Putamen (tissue), 1 donor: ENCODE data around the gene EMP2.
"Not testable (repeated sequence)": the region's sequence is repeated elsewhere in the genome, so short reads cannot be mapped to it uniquely, and the experiment has no call there.

Experiments
- DNase-seq: peaks from one replicate; pipeline ENCODE4 v3.0.0-alpha.2; 2016; ENCODE audit warnings: low spot score

Gene EMP2

DNA sequence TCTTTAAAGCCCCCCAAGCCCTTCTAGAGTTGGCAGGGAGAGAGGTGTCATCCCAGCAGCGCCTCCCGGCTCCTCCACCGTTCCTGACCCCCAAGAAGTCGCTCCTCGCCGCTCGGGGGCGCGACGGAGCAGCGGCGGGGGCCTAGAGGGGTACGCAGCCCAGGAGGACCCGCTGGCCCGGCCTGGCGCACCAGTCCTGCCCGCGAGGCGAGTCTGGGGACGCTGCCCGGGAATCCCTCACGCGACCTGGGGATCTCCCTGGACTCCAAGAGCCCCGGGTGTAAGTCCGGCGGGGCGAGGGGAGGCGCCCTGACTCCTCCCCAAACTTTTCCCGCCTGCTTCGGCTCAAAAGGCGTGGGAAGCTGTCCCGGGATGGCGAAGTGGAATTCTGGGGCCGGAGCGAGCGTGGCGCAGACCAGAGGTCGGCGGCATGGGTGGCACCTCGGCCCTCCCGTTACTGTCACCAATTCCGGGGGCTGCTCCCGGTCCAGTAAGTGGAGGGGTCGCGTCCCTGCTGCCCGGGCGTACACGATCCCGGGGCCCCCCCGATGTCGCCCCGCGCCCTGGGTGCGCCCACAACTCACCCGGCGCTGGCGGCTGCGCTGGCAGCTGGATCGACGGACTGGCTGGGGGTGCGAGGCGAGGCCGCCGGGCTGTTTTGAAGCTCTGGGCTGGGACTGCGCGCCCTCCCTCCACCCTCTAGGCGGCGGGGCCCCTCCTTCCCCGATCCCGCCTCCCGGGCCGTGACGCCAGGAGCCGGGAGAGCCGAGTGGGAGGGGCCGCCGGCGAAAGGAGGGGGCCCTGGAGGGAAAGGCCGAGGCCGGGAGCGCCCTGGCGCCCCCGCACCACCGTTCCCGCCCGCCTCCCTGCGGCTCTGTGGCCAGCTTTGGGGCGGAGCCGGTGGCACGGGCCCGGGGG is at the start of gene EMP2:
TSS of gene EMP2 (minus strand) at position 634 of the 918 bp plus-strand sequence. CDS start 32,981 bp downstream, outside the sequence.
- no peak for DNase-seq

GRCh38 chr16:10629592-10629963 is 49.2 kb upstream of the EMP2 start:
- no peak for DNase-seq

DNA sequence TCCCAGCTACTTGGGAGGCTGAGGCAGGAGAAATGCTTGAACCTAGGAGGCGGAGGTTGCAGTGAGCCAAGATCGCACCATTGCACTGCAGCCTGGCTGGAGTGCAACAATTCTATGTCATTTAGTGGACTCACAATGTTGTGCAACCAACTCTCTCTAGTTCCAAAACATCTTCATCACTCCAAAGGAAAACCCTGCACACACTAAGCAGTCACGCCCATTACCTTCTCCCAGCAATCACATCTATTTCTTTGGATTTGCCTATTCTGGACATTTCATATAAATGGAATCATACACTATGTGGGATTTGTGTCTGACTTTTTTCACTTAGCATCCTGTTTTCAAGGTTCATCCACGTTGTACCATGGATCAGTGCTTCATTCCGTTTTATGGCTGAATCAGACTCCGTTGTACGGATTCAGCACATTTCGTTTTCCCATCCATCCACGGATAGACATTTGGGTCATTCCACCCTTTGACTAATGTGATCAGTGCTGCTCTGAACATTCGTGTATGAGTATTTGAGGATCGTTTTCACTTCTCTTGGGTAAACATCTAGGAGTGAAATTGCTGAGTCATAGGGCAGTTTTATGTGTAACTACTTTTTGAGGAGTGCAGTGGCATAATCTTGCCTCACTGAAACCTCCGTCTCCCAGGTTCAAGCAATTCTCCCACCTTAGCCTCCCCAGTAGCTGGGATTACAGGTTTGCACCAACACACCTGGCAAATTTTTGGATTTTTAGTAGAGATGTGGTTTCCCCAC is 45.4 kb upstream of the EMP2 start:
- no peak for DNase-seq

DNA sequence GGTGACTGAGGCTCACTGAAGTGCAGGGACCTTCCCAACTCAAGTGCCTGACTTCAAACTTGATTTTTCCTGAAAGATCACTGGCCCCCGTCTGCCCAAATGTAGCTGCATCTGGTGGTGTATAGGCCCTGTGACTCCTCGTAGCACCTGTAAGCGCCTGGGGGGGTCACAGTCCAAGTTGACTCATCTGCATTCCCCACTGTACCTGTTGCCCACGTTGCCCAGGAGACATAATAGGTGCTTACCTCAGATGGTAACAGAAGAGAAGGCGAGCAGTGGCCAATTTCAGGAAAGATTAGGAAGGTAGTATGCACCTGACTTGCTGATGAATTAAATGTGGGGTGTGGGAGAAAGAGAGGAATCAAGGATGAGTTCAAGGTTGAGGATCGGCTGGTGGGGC is 44.1 kb upstream of the EMP2 start:
- no peak for DNase-seq

DNA sequence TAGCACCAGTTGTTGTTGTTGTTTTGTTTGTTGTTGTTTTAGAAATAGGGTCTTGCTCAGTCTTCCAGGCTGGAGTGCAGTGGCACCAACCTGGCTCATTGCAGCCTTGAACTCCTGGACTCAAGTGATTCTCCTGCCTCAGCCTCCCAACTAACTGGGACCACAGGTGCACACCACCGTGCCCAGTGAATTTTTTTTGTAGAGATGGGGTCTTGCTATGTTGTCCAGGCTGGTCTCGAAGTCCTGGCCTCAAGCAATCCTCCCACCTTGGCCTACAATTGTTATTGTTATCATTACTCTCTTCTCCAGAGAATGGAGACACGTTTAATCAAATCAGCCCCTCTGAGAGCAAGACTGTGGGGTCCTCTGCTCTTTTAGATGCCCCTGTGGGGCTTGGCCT is 42.7 kb upstream of the EMP2 start:
- DNase-seq = no peak

DNA sequence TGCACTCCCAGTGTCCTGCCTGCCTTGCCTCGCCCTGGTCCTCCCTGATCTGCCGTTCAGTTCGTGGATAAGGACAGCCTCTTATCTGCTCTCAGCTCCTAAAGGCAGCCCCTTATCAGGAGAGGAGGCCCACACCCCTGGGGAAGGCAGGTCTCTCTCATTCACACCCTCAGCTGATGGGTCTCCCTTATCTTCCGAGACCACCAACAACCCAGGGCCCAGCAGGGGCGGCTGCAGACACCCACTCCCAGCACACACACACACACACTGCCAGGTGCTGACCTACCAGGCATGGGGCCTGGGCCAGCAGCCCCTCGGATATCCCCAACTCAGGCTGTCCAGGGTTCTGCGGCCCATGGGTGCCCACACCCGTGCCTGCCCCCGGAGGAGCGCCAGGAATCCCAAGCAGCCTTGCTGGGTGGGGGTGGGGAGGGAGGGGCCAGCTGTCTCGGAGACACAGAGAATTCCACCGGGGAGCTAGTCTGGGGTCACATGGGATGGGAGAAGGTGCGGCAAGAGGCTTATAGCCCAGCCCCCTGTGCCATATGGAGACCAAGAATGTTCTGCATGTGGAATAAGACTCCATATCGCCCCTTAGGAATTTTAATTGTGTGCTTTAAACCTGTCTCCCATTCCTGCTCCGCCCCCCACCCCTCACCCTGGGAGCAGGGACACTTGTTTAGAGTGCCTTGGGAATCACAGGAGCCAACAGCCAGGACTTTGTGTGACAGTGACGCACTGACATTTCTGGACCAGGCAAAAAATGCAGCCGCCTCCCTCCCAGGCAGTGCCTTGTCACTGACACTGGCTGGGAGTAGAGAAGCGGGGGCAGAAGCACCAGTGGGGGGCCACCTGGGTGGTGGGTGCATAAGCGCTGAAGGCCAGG is 41.9 kb upstream of the EMP2 start:
- no peak for DNase-seq

GRCh38 chr16:10621216-10621949 is 41.0 kb upstream of the EMP2 start:
- DNase-seq = not testable (repeated sequence)

DNA sequence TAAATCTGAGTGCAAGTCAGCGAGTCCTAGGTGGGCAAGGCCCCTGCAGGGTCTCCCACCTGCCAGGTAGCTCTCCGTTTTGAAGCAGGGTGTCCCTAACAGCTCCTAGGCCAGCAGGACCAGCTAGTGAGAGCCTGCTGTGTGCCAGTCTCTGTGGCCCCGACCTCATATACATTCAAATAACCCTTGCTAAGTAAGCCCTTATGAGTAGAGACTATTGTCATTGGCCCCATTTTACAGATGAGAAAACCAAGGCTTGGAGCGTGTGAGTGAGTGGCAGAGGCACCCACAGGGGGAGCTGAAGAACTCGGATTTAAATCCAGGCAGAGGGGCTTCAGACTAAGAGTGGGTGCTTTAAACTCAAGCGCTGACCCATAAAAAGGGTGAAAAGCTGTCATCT is 39.7 kb upstream of the EMP2 start:
- no peak for DNase-seq

DNA sequence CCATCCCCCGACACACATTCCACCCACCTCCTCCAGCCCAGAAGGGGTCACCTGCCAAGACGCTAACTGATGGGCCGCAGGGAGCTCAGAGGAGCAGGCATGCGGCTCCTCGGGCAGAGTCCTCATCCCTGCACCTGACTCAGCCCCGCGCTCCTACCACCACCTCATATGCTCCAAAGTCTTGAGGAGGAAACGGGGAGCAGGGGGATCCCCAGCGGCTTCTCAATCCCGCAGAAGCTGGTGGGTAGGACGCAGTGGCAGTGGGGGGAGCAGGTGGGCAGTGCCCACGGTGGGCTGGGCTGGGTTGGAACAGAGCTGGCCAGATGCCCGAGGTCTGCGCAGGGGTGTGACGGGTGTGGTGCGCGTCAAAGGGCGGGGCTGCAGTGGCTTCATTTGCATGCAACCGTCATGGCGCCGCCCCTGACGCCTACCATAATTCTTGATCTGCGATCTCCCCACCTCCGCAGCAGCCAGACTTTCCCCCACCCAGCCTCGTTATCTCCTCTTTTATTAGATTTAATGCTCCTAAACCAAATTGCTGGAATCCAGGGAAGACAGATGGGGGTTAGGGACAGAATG is 39.0 kb upstream of the EMP2 start:
- peak; percentile 70 for DNase-seq

- peak; percentile 25 for DNase-seq
These were observed 38.4 kb upstream of the EMP2 start for GRCh38 chr16:10618710-10619209.

DNA sequence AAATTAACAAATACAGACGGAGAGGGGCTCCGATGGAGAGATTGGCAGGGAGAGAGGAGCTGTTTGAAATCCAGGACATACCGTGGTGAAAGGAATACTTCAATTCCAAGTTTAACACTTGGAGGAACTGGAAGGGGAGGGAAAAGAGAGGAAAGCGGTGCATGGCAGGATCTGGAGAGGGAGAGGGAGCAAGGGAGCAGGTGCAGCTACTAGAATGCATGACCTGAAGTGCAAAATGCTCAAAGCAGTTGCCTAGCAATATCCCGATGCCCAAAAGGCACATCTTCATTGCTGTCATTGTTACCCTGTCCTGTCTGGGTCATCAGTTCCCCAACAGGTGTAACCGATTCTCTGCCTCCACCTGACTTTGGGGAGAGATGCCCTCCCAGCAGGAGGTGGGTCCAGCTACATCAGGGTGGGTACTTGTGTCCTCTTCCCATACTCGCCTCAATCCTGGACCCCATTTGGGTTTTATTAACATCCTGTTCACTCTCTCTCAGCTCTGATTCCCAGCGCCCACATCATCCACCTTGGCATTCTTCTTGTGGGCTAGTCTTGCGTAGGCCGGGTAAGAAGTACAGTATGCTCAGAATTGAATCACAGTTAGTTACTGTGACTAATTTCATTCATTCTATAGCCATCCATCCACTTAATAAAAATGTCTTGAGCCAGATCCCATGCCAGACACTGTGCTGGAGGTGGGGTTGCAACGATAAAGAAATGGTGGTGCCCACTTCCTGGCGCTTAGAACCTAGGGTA is 37.4 kb upstream of the EMP2 start:
- DNase-seq = peak; percentile 32

DNA sequence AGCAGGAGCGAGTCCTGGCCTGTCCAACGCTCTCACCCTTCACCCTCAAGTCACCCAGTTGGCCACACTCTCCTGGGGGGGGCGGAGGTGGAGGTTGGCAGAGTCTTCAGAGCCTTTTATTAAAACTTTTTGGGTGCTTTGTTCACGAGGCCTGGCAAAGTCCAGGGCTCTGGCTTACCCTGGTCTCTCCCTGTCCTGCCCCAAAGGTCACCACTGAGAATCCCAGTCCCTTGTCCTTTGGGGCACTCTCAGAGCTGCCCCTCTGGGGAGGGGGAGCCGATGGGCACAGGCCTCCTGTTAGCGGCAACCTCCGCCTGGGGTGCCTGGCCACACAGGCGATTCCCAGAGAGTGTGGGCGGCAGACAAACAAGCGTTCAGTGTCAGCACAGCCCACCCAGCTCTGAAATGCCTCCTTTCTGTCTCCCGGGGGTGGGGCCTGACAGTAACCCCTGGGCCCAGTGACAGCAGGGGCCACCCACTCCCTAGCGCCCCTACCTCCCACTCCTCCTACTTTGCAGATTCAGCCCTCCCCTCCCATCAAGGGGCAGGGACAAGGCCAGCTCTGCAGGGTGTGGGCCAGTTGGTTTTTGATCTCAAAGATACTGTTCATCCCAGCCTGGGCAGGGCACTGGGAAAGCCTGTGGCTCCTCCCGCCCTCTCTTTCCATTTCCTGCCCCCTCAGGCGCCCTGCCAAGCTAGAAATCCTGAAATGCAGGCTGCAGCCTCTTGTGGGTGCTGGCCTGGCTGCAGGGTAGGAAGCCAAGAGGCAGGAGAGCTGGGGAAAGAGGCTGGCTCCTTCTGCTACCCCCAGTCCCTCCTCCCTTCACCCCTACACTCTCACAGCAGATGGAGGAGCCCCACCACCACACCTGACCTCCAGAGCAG is 36.6 kb upstream of the EMP2 start:
- peak; percentile 20 for DNase-seq

- DNase-seq = no peak
These were observed 36.0 kb upstream of the EMP2 start for GRCh38 chr16:10616419-10616755.

DNA sequence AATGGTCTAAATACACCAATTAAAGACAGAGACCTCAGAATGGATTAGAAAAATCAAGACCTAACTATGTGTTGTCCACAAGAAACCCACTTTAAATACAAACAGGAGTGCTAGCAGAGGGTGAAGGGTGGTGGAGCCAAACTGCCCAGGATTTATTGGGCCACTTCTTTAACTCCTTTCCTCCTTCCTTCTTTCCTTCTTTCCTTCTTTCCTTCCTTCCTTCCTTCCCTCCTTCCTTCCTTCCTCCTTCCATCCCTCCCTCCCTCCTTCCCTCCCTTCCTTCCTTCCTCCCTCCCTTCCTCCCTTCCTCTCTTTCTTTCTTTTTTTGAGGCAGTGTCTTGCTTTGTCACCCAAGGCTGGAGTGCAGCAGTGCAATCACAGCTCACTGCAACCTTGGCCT is 34.3 kb upstream of the EMP2 start:
- no peak for DNase-seq

DNA sequence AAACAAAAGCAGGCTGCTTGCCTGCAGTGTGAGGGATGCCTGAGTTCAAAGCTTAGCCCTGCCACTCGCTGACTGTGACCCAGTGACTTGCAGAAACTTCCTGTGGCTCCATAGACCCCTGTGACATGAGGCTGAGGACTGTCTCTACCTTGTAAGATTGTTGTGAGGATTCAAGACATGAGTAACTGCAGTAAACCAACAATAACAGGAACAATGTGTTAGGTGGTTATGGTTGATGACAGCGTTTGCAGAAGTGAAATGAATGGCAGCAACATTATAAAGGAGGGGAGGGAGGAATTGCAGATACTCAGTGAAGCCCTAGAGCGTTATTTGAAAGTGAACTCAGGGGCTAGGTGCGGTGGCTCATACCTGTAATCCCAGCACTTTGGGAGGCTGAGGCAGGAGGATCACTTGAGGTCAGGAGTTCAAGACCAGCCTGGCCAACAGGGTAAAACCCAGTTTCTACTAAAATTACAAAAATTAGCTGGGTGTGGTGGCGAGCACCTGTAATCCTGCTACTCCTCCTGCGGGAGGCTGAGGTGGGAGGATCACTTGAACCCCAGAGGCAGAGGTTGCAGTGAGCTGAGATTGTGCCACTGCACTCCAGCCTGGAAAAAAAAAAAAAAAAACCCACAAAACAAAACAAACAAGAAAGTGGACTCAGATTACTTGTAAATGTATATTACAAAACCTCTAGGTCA is 33.5 kb upstream of the EMP2 start:
- DNase-seq = no peak

GRCh38 chr16:10612649-10613179 is 32.3 kb upstream of the EMP2 start:
- DNase-seq = no peak

DNA sequence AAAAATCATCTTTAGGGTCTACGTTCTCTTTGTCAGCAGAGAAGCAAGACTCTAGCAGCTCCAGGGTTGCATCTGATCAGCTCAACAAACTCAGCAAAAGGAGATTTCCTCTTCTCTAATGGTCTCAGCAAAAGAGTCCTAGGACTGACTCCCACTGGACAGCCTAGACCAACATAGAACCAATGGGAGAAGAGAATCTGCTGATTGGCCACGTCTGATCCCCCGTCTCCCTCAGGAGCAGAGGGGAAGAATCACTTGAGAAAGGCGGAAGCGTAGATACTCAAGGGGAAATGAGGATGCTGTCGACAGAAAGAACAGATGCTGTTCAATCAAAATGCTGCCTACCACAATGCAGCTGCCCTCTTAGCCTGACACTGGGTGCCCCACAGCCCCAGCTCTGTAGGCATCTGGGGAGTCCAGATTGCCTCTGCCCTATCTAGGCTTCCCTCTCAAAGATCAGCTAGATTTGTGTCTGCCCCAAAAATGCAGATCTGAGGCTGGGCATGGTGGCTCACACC is 31.5 kb upstream of the EMP2 start:
- DNase-seq = no peak
